GM12878 (cell line): ENCODE data around the gene CROT.

ENCODE experiments used
- CREB1 ChIP-seq: IDR thresholded peaks from 2 replicates; pipeline ENCODE4 v1.6.1; 2012; ENCODE audit warnings: low read depth, mild to moderate bottlenecking, inconsistent platforms
- CTCF ChIP-seq, 3 experiments: IDR thresholded peaks in 2 of 3; conservative IDR thresholded peaks in 1 of 3; 2 replicates each; pipeline ENCODE4 v1.5.1; 2011; ENCODE audit warnings: low read depth in 3 of 3, low read length in 3 of 3, mild to moderate bottlenecking in 3 of 3, control low read depth in 2 of 3, moderate library complexity in 2 of 3, inconsistent platforms in 1 of 3, mixed read lengths in 1 of 3; ENCODE audit not compliant: control insufficient read depth in 2 of 3, insufficient read depth in 1 of 3; ENCODE audit errors: extremely low read depth in 1 of 3
- FOXM1 ChIP-seq: IDR thresholded peaks from 2 replicates; pipeline ENCODE4 v1.6.1; 2012; ENCODE audit warnings: low read depth, mild to moderate bottlenecking, inconsistent platforms, low read length, moderate library complexity
- MXI1 ChIP-seq: fragments of 150-350 bp; IDR thresholded peaks from 2 replicates; pipeline ENCODE4 v1.6.1; 2011; ENCODE audit warnings: low read depth, mild to moderate bottlenecking, inconsistent platforms, low read length, improper control_type of control experiment
- MYB ChIP-seq: fragments of 150-350 bp; IDR thresholded peaks from 2 replicates; pipeline ENCODE4 v1.6.1; 2014; ENCODE audit warnings: mild to moderate bottlenecking, low read depth, low read length, borderline replicate concordance
- PBX3 ChIP-seq: IDR thresholded peaks from 2 replicates; pipeline ENCODE4 v1.6.1; 2011; ENCODE audit warnings: mild to moderate bottlenecking, low read depth, low read length, moderate library complexity; ENCODE audit not compliant: insufficient replicate concordance
- POLR2A ChIP-seq: IDR thresholded peaks from 2 replicates; pipeline ENCODE4 v1.6.1; 2011; ENCODE audit warnings: low read depth, mild to moderate bottlenecking, low read length
- RCOR1 ChIP-seq: conservative IDR thresholded peaks from 2 replicates; pipeline ENCODE4 v1.6.1; 2012; ENCODE audit warnings: low read depth, low read length, improper control_type of control experiment
- SRF ChIP-seq, 2 experiments: IDR thresholded peaks; 2 replicates each; pipeline ENCODE4 v1.6.1; 2011; ENCODE audit warnings: low read depth in 2 of 2, low read length in 2 of 2, mild to moderate bottlenecking in 1 of 2, moderate library complexity in 1 of 2
- SUZ12 ChIP-seq: fragments of 200-600 bp; sonication (generic); IDR thresholded peaks from one replicate; pipeline ENCODE4 v1.6.1; 2018; ENCODE audit warnings: antibody characterized with exemption, mild to moderate bottlenecking; ENCODE audit not compliant: unreplicated experiment
- TCF12 ChIP-seq: IDR thresholded peaks from 2 replicates; pipeline ENCODE4 v1.6.1; 2011; ENCODE audit warnings: low read depth, mild to moderate bottlenecking, low read length
- TF ChIP-seq, protein P1 (sequence below): fragments of 450-650 bp; IDR thresholded peaks from 2 replicates; pipeline ENCODE4 v1.6.1; 2017; ENCODE audit warnings: mild to moderate bottlenecking

GRCh38 chr7:87375662-87376435 is 30.4 kb downstream of the CROT start:
- TF ChIP-seq CTCF (IDR thresholded peaks at IDR 0.05 in 2 of 3, conservative IDR thresholded peaks at IDR 0.05 in 1 of 3; ENCODE audit: control insufficient read depth in 2 of 3, extremely low read depth in 1 of 3, insufficient read depth in 1 of 3, low read depth in 3 of 3, low read length in 3 of 3) (no peak), POLR2A (no peak), MXI1 (no peak), TCF12 (no peak), MYB (no peak), PBX3 (no peak), CREB1 (no peak), RCOR1 (no peak), SUZ12 (no peak), SRF (IDR thresholded peaks at IDR 0.05; ENCODE audit: low read depth in 2 of 2, low read length in 2 of 2) (no peak), FOXM1 (no peak)
- TF ChIP-seq, protein P1, sequence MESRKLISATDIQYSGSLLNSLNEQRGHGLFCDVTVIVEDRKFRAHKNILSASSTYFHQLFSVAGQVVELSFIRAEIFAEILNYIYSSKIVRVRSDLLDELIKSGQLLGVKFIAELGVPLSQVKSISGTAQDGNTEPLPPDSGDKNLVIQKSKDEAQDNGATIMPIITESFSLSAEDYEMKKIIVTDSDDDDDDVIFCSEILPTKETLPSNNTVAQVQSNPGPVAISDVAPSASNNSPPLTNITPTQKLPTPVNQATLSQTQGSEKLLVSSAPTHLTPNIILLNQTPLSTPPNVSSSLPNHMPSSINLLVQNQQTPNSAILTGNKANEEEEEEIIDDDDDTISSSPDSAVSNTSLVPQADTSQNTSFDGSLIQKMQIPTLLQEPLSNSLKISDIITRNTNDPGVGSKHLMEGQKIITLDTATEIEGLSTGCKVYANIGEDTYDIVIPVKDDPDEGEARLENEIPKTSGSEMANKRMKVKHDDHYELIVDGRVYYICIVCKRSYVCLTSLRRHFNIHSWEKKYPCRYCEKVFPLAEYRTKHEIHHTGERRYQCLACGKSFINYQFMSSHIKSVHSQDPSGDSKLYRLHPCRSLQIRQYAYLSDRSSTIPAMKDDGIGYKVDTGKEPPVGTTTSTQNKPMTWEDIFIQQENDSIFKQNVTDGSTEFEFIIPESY = no peak
